Hindlimb muscle (tissue), 1 donor: ENCODE data around the gene PTPRN. TPM values are rescaled to one million over a fixed set of nuclear protein-coding genes. Genes with fewer than 3 reads are reported as not detected.
"Not testable (repeated sequence)": the region's sequence is repeated elsewhere in the genome, so short reads cannot be mapped to it uniquely, and the experiment has no call there.

Experiments used
- DNase-seq: peaks from one replicate; pipeline ENCODE4 v3.0.0-alpha.2; 2013
- polyA plus RNA-seq: library from polyadenylated mRNA; unstranded; fragments of 120-200 nt; gene quantifications from one replicate; pipeline ENCODE4 v1.2.1, GENCODE V29; 2013; ENCODE audit not compliant: insufficient read length

The PTPRN gene
- polyA plus RNA-seq, 1 donor = 0.12 TPM

GRCh38 chr2:219266886-219267285, 42.3 kb downstream of the PTPRN start:
- DNase-seq = no peak

DNA sequence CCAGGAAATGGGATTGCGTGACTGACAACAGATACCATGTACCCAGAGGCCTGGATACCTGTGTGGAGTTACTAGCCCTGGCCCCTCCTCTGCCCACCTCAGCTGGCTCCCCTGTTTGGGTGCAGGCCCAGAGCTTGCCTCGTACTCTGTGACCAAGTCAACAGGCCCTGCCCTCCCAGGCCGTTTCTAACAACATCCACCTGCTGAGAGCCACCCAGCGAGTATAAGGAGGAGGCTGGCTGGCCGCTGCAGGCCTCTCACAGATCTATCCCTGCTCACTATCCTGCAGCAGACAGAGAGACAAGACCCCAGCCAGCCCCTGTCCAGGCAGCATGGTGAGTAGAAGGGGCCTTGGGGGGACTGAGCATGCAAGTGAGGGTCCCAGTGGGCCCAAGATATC, 43.0 kb downstream of the PTPRN start:
- DNase-seq = no peak

DNA sequence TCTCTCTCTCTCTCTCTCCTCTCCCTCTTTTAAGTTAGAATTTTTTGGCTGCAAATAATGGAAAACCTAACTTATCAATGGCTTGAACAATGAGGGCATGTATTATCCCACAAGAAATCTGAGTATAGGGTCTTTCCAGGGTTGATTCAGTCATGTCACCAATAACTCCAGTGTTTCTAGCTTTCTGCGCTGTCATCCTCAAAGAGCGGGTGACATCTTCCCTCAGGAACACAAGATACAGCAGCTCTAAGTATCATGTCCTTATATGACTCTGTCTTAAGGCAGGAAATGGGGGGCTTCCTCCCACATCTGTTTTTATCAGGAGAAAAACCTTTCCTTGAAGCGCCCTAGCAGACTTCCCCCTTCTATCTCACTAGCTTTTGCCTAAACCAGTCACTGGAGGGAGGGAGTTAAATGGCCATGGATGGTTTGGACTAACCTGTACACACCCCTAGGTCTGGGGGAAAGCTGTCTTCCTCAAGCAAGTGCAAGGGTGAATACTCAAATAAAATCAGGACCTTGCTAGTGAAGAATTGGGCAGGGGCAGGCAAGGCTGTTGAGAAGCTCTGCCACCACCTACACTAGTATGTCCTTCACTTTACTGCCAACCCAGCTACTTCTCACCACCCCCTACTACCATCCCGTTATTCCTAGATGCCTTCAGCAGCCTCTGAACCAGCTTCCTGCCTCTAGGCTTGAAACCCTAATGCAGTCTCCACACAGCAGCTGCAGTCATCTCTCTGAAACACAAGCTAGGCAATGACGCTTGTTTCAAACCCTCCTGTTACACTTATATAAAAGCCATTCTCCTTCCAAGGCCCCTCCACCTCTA, 48.0 kb downstream of the PTPRN start:
- no peak for DNase-seq

DNA sequence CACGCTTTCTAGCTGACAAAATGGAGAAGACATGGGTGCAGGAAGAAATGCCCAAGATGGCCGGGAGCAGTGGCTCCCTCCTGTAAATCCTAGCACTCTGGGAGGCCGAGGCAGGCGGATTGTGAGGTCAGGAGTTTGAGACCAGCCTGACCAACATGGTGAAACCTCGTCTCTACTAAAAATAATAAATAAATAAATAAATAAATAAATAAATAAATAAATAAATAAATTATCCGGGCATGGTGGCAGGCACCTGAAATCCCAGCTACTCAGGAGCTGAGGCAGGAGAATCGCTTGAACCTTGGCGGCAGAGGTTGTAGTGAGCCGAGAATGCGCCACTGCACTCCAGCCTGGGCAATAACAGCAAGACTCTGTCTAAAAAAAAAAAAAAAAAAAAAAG, 50.3 kb downstream of the PTPRN start:
- not testable (repeated sequence) for DNase-seq

DNA sequence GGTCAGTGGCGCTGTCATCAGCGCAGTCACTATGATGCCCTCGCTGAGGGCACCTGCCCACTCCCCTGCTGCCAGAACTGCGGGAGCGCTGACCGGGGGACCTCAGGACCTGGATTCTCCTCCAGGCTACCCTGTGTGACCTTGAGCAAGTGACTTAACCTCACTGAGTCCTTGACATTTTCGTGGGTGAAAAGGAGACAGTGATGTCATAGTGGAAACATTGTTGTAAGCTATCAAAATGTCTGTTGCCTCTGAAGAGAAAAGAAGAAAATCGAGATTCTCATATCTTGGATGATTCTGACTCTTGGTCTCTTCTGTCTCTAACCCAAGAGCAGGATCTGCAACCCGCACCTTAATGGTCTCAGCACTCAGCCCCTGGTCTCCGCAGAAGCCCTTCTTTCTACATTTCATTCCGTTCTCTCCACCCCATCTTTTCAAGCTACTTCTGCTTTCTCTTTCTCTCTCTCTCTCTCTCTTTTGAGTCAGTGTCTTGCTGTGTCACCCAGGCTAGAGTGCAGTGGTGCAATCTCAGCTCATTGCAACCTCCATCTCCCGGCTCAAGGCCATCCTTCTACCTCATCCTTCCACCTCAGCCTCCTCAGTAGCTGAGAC, 54.5 kb downstream of the PTPRN start:
- DNase-seq = no peak

- no peak for DNase-seq
Observed at GRCh38 chr2:219253753-219254589, 55.2 kb downstream of the PTPRN start, which contains the start of gene TUBA4A. Gene TUBA4A, minus strand, starts transcription at chr2:219253918. Its CDS starts 60 bp downstream, at chr2:219253858.

- DNase-seq = no peak
Observed at GRCh38 chr2:219252900-219253752, 56.1 kb downstream of the PTPRN start, which contains the start of gene TUBA4B. Gene TUBA4B, plus strand, starts transcription at chr2:219253243. Its CDS starts 165 bp downstream, at chr2:219253408.

- no peak for DNase-seq
Observed at GRCh38 chr2:219252570-219252899, 56.7 kb downstream of the PTPRN start.

GRCh38 chr2:219252084-219252483, 57.1 kb downstream of the PTPRN start:
- no peak for DNase-seq

DNA sequence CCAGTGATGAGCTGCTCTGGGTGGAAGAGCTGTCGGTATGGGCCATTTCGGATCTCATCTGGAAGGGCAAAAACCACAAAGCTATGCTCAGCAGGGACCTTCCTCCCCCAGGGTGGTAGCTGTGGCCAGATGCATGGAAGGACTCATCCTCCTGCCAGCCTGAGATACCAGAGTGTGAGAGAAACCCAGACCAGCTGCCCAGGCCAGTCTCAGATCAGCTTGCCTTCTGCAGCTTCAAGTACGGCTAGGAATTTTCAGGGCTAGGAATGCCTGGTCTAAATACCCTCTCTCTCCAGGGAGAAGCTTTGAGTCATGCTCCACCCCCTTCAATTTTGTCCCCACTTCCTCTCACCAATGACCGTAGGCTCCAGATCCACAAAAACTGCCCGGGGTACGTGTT, 57.5 kb downstream of the PTPRN start:
- DNase-seq = no peak

GRCh38 chr2:219250049-219250781, 59.0 kb downstream of the PTPRN start:
- DNase-seq = no peak

- DNase-seq = no peak
Observed at GRCh38 chr2:219249203-219249980, 59.8 kb downstream of the PTPRN start.

GRCh38 chr2:219248845-219249202, 60.4 kb downstream of the PTPRN start:
- DNase-seq = no peak

DNA sequence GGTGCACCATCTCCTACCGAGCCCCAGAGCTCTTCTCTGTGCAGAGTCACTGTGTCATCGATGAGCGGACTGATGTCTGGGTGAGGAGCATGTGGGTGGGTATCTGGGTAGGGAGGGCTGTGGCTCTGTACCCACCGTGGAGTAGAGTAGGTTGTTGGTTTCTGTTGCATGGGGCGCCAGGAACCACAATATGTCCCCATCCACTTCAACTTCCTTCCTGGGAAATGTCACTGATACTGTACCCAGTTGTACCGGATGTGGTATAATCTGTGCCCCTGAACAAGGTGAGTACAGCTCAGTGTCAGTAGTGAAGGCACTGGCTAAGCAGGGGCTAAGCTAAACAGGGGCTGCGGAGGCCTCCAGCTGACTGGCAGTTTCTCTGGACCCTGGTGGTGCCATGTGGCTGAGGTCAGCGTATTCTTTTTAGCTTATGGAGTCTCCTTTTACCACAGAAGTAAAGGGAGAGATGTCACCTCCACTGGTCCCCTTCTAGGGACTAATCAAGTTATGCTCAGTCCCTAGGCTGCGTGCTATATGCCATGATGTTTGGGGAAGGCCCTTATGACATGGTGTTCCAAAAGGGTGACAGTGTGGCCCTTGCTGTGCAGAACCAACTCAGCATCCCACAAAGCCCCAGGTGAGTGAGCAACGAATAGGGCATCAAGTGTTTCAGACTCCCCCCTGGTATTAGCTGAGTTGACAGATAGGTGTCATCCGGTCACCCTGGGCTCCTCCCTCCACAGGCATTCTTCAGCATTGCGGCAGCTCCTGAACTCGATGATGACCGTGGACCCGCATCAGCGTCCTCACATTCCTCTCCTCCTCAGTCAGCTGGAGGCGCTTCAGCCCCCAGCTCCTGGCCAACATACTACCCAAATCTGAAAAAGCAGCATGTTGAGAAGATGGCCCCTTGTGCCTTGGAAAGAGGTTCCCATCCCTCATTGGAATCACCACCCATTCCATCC, 61.2 kb downstream of the PTPRN start:
- no peak for DNase-seq

DNA sequence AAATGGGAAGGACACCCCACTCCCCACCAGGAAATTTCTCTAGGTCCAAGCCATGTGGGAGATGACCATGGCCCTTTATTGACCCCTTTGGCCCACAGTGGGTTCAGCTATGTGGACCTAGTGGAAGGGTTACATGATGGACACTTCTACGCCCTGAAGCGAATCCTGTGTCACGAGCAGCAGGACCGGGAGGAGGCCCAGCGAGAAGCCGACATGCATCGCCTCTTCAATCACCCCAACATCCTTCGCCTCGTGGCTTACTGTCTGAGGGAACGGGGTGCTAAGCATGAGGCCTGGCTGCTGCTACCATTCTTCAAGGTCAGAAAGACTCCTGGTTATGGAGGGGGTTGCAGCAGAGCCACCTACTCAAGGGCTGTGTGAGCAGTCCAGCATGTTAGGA, 62.6 kb downstream of the PTPRN start:
- no peak for DNase-seq

- DNase-seq = no peak
Observed at GRCh38 chr2:219245899-219246230, 63.3 kb downstream of the PTPRN start.

DNA sequence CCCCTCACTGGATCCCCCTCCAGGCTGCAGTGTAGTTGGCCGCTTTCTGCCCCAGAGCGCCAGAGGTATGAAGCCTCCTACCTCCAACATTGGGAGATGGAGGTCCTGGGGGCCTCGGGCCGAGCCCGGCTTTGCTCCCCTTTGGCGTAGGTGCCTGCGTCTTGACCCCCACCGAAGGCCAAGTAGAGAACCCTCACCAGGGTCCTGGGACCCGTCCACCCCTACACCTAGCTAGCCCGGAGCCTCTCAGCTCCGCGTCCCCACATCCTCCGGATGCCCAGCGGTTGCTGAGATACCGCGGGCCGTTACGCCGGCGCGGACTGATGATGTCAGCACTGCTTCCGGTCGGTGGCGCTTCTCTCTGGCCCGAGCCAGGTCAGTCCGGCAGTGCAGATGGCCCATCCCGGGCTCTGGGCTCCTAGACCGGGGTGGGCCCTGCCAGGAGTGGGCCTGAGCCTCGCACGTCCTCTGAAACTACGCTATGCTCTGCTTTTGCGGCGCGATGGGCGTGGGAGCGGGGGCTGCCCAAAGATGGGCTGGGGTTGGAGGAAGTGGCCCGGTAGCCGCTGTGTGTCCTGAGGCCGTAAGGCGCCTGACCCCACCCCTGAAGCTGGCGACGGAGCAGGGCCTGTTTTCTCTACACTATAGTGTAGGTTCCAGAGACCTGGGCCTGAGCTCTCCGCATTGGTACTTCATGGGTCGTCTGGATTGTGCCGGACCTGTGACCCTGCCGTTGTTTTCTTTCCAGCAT, 63.9 kb downstream of the PTPRN start, which contains the start of the genes GLB1L and STK16:
TSS of gene GLB1L (minus strand) at position 297 of the 751 bp plus-strand sequence. CDS start 1,871 bp downstream, outside the sequence.
TSS of gene STK16 (plus strand) at position 332 of the 751 bp plus-strand sequence. CDS start 521 bp downstream, outside the sequence.
- DNase-seq = peak; percentile 94

DNA sequence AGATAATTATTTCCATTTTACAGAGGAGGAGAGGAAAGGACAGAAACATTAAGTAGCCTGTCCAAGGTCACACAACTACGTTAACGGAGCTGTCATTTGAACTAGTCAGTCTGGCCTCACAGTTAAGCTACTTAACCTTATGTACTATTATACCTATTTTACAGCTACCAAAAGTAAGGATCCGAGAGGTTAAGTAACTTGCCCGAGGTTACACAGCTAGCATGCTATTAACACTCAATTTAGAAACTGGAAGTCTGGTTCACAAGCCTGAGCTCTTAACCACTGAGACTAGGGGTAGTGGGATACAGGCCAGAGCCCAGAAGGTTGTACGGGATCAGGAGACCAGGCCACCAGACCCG, 64.4 kb downstream of the PTPRN start:
- DNase-seq = no peak
